ENCODE results near the gene IQGAP2.

- no peak for TF ChIP-seq POLR2A (IDR thresholded peaks at IDR 0.05)
- TF ChIP-seq CTCF (IDR thresholded peaks at IDR 0.05), result no peak
Measured at GRCh38 chr5:76490960-76491359, 87.9 kb downstream of the IQGAP2 start.
